IMR-90 (cell line): ENCODE measurements around the gene RETREG1. TPM values are rescaled to one million over a fixed set of nuclear protein-coding genes. Genes with fewer than 3 reads are reported as not detected.

ENCODE experiments used
- ATAC-seq: fragments of 200-7000 bp; cut with Tn5 transposase; 2 replicates; pipeline ENCODE4 v1.9.1; 2020; ENCODE audit warnings: low read depth, mild to moderate bottlenecking, moderate library complexity
- BruUV-seq: library from RNA; stranded (reverse); fragments of 400-500 nt; replicated peaks from 2 replicates; lab custom pipeline; 2021; lab: Mats Ljungman, UMichigan
- CTCF ChIA-PET: fragments of 300-600 bp; formaldehyde crosslinking; extraction: SDS; loops from one replicate; lab custom pipeline; 2021; ENCODE audit warnings: antibody characterized with exemption; lab: Yijun Ruan, JAX
- POLR2A ChIA-PET: fragments of 300-600 bp; sonication (Branson Sonifier 250); formaldehyde crosslinking; loops from one replicate; lab custom pipeline; 2022; ENCODE audit warnings: antibody characterized with exemption; ENCODE audit not compliant: unreplicated experiment; lab: Charles Lee
- DNase-seq: peaks from one replicate; pipeline ENCODE4 v3.0.0; 2013
- H2AFZ ChIP-seq: replicated peaks from 2 replicates; pipeline ENCODE3; 2013; ENCODE audit warnings: low read length, mild to moderate bottlenecking; ENCODE audit not compliant: poor library complexity
- H2AK5ac ChIP-seq: 2 replicates; pipeline ENCODE4 v1.6.1; 2013; ENCODE audit warnings: low read depth, low read length, inconsistent platforms
- H2AK9ac ChIP-seq: replicated peaks from 2 replicates; pipeline ENCODE3; 2013; ENCODE audit warnings: mild to moderate bottlenecking, low read depth, low read length, moderate library complexity; ENCODE audit not compliant: poor library complexity
- H2BK120ac ChIP-seq: 2 replicates; pipeline ENCODE4 v1.6.1; 2013; ENCODE audit warnings: low read depth, low read length, inconsistent platforms
- H2BK15ac ChIP-seq: 3 replicates; pipeline ENCODE4 v1.6.1; 2013; ENCODE audit warnings: low read depth, low read length, inconsistent platforms
- H2BK20ac ChIP-seq: 2 replicates; pipeline ENCODE4 v1.6.1; 2013; ENCODE audit warnings: low read depth, mild to moderate bottlenecking, inconsistent platforms, low read length, moderate library complexity
- H2BK5ac ChIP-seq: 2 replicates; pipeline ENCODE4 v1.6.1; 2013; ENCODE audit warnings: mild to moderate bottlenecking, low read depth, low read length, inconsistent platforms; ENCODE audit not compliant: poor library complexity, severe bottlenecking
- H3K14ac ChIP-seq: replicated peaks from 2 replicates; pipeline ENCODE4 v1.6.1; 2013; ENCODE audit warnings: low read depth, low read length, inconsistent platforms
- H3K18ac ChIP-seq: 2 replicates; pipeline ENCODE4 v1.6.1; 2013; ENCODE audit warnings: low read depth, low read length, control low read depth
- H3K23ac ChIP-seq: 2 replicates; pipeline ENCODE4 v1.6.1; 2013; ENCODE audit warnings: low read depth, low read length, inconsistent platforms
- H3K27ac ChIP-seq: 2 replicates; pipeline ENCODE4 v1.5.1; 2013; ENCODE audit warnings: mild to moderate bottlenecking, control low read depth, low read length; ENCODE audit not compliant: insufficient read depth
- H3K27me3 ChIP-seq: 2 replicates; pipeline ENCODE4 v1.6.1; 2013; ENCODE audit warnings: low read length; ENCODE audit not compliant: control insufficient read depth, insufficient read depth
- H3K36me3 ChIP-seq: 2 replicates; pipeline ENCODE4 v1.6.1; 2013; ENCODE audit warnings: low read length, mixed read lengths; ENCODE audit not compliant: control insufficient read depth, insufficient read depth
- H3K4ac ChIP-seq: 2 replicates; pipeline ENCODE4 v1.6.1; 2013; ENCODE audit warnings: low read depth, low read length, inconsistent platforms
- H3K4me1 ChIP-seq: 2 replicates; pipeline ENCODE4 v1.6.1; 2013; ENCODE audit warnings: low read length, mixed read lengths; ENCODE audit not compliant: control insufficient read depth, insufficient read depth
- H3K4me2 ChIP-seq: 2 replicates; pipeline ENCODE4 v1.6.1; 2013; ENCODE audit warnings: low read depth, mild to moderate bottlenecking, control low read depth, low read length, moderate library complexity
- H3K4me3 ChIP-seq: 2 replicates; pipeline ENCODE4 v1.5.1; 2013; ENCODE audit warnings: low read depth, mild to moderate bottlenecking, control low read depth, low read length, moderate library complexity; ENCODE audit not compliant: insufficient read depth
- H3K56ac ChIP-seq: 2 replicates; pipeline ENCODE4 v1.6.1; 2013; ENCODE audit warnings: low read length, inconsistent platforms; ENCODE audit not compliant: insufficient read depth; ENCODE audit errors: extremely low read depth
- H3K79me1 ChIP-seq, 2 experiments: 2 replicates each; pipeline ENCODE4 v1.6.1; 2013; ENCODE audit warnings: low read length in 2 of 2, inconsistent platforms in 1 of 2, low read depth in 1 of 2
- H3K9ac ChIP-seq: 2 replicates; pipeline ENCODE4 v1.6.1; 2013; ENCODE audit warnings: low read depth, low read length, control low read depth
- H3K9me1 ChIP-seq: 2 replicates; pipeline ENCODE4 v1.6.1; 2013; ENCODE audit warnings: low read length, inconsistent platforms; ENCODE audit not compliant: insufficient read depth
- H3K9me3 ChIP-seq: 2 replicates; pipeline ENCODE4 v1.6.1; 2013; ENCODE audit warnings: low read length; ENCODE audit not compliant: control insufficient read depth, insufficient read depth
- H4K20me1 ChIP-seq: 2 replicates; pipeline ENCODE4 v1.6.1; 2013; ENCODE audit warnings: low read length, inconsistent platforms; ENCODE audit not compliant: insufficient read depth
- H4K5ac ChIP-seq: 2 replicates; pipeline ENCODE4 v1.6.1; 2013; ENCODE audit warnings: mild to moderate bottlenecking, low read depth, low read length, control low read depth
- H4K8ac ChIP-seq, 2 experiments: 2 replicates each; pipeline ENCODE4 v1.6.1; 2013; ENCODE audit warnings: low read depth in 2 of 2, low read length in 2 of 2, control low read depth in 1 of 2, inconsistent platforms in 1 of 2
- H4K91ac ChIP-seq: 2 replicates; pipeline ENCODE4 v1.6.1; 2013; ENCODE audit warnings: low read depth, low read length, inconsistent platforms; ENCODE audit not compliant: insufficient read depth
- BHLHE40 ChIP-seq: fragments of 150-350 bp; IDR thresholded peaks from 2 replicates; pipeline ENCODE4 v1.6.1; 2016; ENCODE audit warnings: mild to moderate bottlenecking, low read depth, low read length
- MAZ ChIP-seq: IDR thresholded peaks from 2 replicates; pipeline ENCODE4 v1.6.1; 2012; ENCODE audit warnings: low read depth, mild to moderate bottlenecking, low read length, improper control_type of control experiment, moderate library complexity, borderline replicate concordance
- MXI1 ChIP-seq: IDR thresholded peaks from 2 replicates; pipeline ENCODE4 v1.6.1; 2012; ENCODE audit warnings: low read depth, mild to moderate bottlenecking, low read length, moderate library complexity, borderline replicate concordance
- NFE2L2 ChIP-seq: fragments of 150-350 bp; IDR thresholded peaks from 2 replicates; pipeline ENCODE4 v1.6.1; 2016; ENCODE audit warnings: low read depth, mild to moderate bottlenecking, low read length
- RAD21 ChIP-seq: IDR thresholded peaks from 2 replicates; pipeline ENCODE4 v1.6.1; 2012; ENCODE audit warnings: low read length, improper control_type of control experiment
- RFX5 ChIP-seq: IDR thresholded peaks from 2 replicates; pipeline ENCODE4 v1.8.0; 2012; ENCODE audit warnings: low read depth, mild to moderate bottlenecking, low read length, moderate library complexity
- WGBS, 2 experiments: methylation state at CpG; one replicate each; pipeline versions ENCODE4 v1.1.5 to v1.1.7; 2013; ENCODE audit warnings: missing lambda C conversion rate in 2 of 2; ENCODE audit not compliant: insufficient read length in 1 of 2; ENCODE audit errors: extremely low coverage in 2 of 2; 5-methylcytosine and 5-hydroxymethylcytosine counted together
- dilution Hi-C: fragments of 300-500 bp; cut with HindIII; formaldehyde crosslinking; loops from one replicate; pipeline ENCODE4 v1.14.3; 2018; ENCODE audit warnings: low sequenced_read_pairs; ENCODE audit not compliant: unreplicated experiment
- in situ Hi-C: fragments of 300-500 bp; cut with MboI; formaldehyde crosslinking; loops from 3 replicates; pipeline ENCODE4 v1.14.3; 2019; ENCODE audit warnings: low sequenced_read_pairs, inconsistent platforms, mixed read lengths
- intact Hi-C: fragments of 100-400 bp; cut with micrococcal nuclease; formaldehyde crosslinking; loops from 2 replicates; pipeline ENCODE4 v1.10.0; 2022
- polyA plus RNA-seq, 3 experiments: library from polyadenylated mRNA; depleted of rRNA; stranded (reverse); fragments of >200 nt; gene quantifications; 2 replicates each; pipeline ENCODE4 v1.2.3, GENCODE V29; 2012; ENCODE audit warnings: low replicate concordance in 1 of 3
- total RNA-seq: library from RNA; depleted of rRNA; stranded (reverse); fragments of >200 nt; gene quantifications from 2 replicates; pipeline ENCODE4 v1.2.3, GENCODE V29; 2012
- TF ChIP-seq, protein P1 (sequence below): conservative IDR thresholded peaks from 2 replicates; pipeline ENCODE4 v1.5.1; 2012; ENCODE audit warnings: mild to moderate bottlenecking, low read depth, low read length, improper control_type of control experiment
- TF ChIP-seq, protein P2 (sequence below): fragments of 150-350 bp; IDR thresholded peaks from 2 replicates; pipeline ENCODE4 v1.6.1; 2017; ENCODE audit warnings: mild to moderate bottlenecking, antibody characterized with exemption, low read length, low read depth

RETREG1 gene
- total and polyA plus RNA-seq, 2 of the 4 experiments (the other 2 are of a cell fraction): not detected

GRCh38 chr5:16519435-16519834 is 97.4 kb downstream of the RETREG1 start:
- Histone ChIP-seq H3K4me3 (no peak overlapping the region), H3K4me1 (no peaks in the 10 kb centered on the region), H2BK120ac (no peak overlapping the region), H3K27me3 (peaks cover 37% of the 10 kb centered on the region), H4K20me1 (no peaks in the 10 kb centered on the region), H3K36me3 (no peaks in the 10 kb centered on the region), H4K5ac (no peak overlapping the region), H3K14ac (no peak overlapping the region), H2BK5ac (no peak overlapping the region), H3K79me1 (no peaks in the 10 kb centered on the region), H3K56ac (no peak overlapping the region), H3K27ac (no peak overlapping the region), H3K9me3 (no peaks in the 10 kb centered on the region; the same call in 1 of the 2 replicates), H2AK9ac (no peak overlapping the region), H3K18ac (no peak overlapping the region), H3K4me2 (no peak overlapping the region), H2BK20ac (no peak overlapping the region), H4K8ac (no peak overlapping the region), H2AFZ (no peak overlapping the region), H3K23ac (no peak overlapping the region), H3K9ac (no peak overlapping the region), H4K91ac (no peak overlapping the region), H2AK5ac (no peak overlapping the region), H2BK15ac (no peak overlapping the region), H3K4ac (no peak overlapping the region), H3K9me1 (no peaks in the 10 kb centered on the region; the same call in 1 of the 2 replicates)
- in situ Hi-C loops: no loop called here
- 80% methylated on average over 1 of the region's 4 CpGs; no CpG with 5 or more reads in 1 of the 2 experiments for WGBS, 2 experiments
- TF ChIP-seq RAD21: no peak
- TF ChIP-seq BHLHE40: no peak
- TF ChIP-seq, protein P1, sequence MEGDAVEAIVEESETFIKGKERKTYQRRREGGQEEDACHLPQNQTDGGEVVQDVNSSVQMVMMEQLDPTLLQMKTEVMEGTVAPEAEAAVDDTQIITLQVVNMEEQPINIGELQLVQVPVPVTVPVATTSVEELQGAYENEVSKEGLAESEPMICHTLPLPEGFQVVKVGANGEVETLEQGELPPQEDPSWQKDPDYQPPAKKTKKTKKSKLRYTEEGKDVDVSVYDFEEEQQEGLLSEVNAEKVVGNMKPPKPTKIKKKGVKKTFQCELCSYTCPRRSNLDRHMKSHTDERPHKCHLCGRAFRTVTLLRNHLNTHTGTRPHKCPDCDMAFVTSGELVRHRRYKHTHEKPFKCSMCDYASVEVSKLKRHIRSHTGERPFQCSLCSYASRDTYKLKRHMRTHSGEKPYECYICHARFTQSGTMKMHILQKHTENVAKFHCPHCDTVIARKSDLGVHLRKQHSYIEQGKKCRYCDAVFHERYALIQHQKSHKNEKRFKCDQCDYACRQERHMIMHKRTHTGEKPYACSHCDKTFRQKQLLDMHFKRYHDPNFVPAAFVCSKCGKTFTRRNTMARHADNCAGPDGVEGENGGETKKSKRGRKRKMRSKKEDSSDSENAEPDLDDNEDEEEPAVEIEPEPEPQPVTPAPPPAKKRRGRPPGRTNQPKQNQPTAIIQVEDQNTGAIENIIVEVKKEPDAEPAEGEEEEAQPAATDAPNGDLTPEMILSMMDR: no peak
- TF ChIP-seq MAZ: no peak
- no peak for TF ChIP-seq RFX5
- TF ChIP-seq MXI1: no peak
- no peak for TF ChIP-seq NFE2L2
- TF ChIP-seq, protein P2, sequence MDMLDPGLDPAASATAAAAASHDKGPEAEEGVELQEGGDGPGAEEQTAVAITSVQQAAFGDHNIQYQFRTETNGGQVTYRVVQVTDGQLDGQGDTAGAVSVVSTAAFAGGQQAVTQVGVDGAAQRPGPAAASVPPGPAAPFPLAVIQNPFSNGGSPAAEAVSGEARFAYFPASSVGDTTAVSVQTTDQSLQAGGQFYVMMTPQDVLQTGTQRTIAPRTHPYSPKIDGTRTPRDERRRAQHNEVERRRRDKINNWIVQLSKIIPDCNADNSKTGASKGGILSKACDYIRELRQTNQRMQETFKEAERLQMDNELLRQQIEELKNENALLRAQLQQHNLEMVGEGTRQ: no peak
- ATAC-seq (no peak), DNase-seq (no peak)
- intact Hi-C loops: no loop called here
- ChIA-PET CTCF (interaction anchor here (1.0 kb wide), 1 partner anchor 33 kb away, joined by 3 read pairs; no protein-coding TSS in a partner anchor), POLR2A (interaction anchor here (0.8 kb wide), 1 partner anchor 21 kb away, joined by 3 read pairs; no protein-coding TSS in a partner anchor)
- dilution Hi-C loops: no loop called here
- BruUV-seq: no TSS peak
